HepG2 (cell line): Measurements from ENCODE around the gene SHISA7. TPM values are rescaled to one million over a fixed set of nuclear protein-coding genes. Genes with fewer than 3 reads are reported as not detected.

ENCODE experiments used
- ATAC-seq: fragments of 200-7000 bp; cut with Tn5 transposase; 3 replicates; pipeline ENCODE4 v1.9.1; 2020; ENCODE audit warnings: mild to moderate bottlenecking, moderate library complexity
- BruUV-seq: library from RNA; stranded (reverse); fragments of 400-500 nt; replicated peaks from 2 replicates; lab custom pipeline; 2021; lab: Mats Ljungman, UMichigan
- CTCF ChIA-PET: fragments of 300-600 bp; formaldehyde crosslinking; extraction: SDS; loops from one replicate; lab custom pipeline; 2021; ENCODE audit warnings: low total read pairs, inconsistent platforms, low intra/inter-chr PET ratio; lab: Yijun Ruan, JAX
- POLR2A ChIA-PET: fragments of 350-600 bp; sonication (Branson Sonifier 250); formaldehyde crosslinking; loops from one replicate; lab custom pipeline; 2020; ENCODE audit warnings: antibody characterized with exemption, inconsistent platforms; lab: Yijun Ruan, JAX
- DNase-seq: peaks from one replicate; pipeline ENCODE4 v3.0.0-alpha.2; 2015; ENCODE audit warnings: low spot score
- FAIRE-seq: peaks from 3 replicates; lab custom pipeline; 2011; peaks lifted over from hg19 to GRCh38; lab: Jason Lieb, UNC
- H2AFZ ChIP-seq: one replicate; pipeline ENCODE4 v1.6.1; 2011; ENCODE audit warnings: low read length, inconsistent platforms
- H3K27ac ChIP-seq: fragments of 300-600 bp; 3 replicates; pipeline ENCODE4 v1.8.0; 2011; ENCODE audit warnings: mixed run types, mild to moderate bottlenecking, mixed read lengths, low read length, inconsistent platforms; ENCODE audit not compliant: insufficient read depth; ENCODE audit errors: extremely low read length
- H3K27me3 ChIP-seq, 2 experiments: fragments of 200-600 bp in 1 of 2; 2 replicates in 1 of 2; 3 replicates in 1 of 2; pipeline versions ENCODE4 v1.6.0 to v1.8.0; 2011; ENCODE audit warnings: low read length in 2 of 2, mild to moderate bottlenecking in 2 of 2, moderate library complexity in 2 of 2, inconsistent platforms in 1 of 2; ENCODE audit not compliant: insufficient read depth in 2 of 2, control insufficient read depth in 1 of 2
- H3K36me3 ChIP-seq, 2 experiments: fragments of 200-600 bp in 1 of 2; replicated peaks in 1 of 2; 2 replicates in 1 of 2; 3 replicates in 1 of 2; pipeline versions ENCODE4 v1.5.1 to v1.8.0; 2011; ENCODE audit warnings: low read length in 2 of 2, inconsistent platforms in 1 of 2; ENCODE audit not compliant: insufficient read depth in 2 of 2, control insufficient read depth in 1 of 2
- H3K4me1 ChIP-seq: 2 replicates; pipeline ENCODE4 v1.5.1; 2012; ENCODE audit warnings: low read length, inconsistent platforms; ENCODE audit not compliant: insufficient read depth
- H3K4me2 ChIP-seq: 2 replicates; pipeline ENCODE4 v1.6.0; 2011; ENCODE audit warnings: low read depth, low read length, inconsistent platforms
- H3K4me3 ChIP-seq, 3 experiments: fragments of 200-600 bp in 1 of 3; sonication (generic), shearing (Covaris generic) in 1 of 3; replicated peaks in 1 of 3; 2 replicates each; pipeline ENCODE4 v1.5.1; 2011 to 2016; ENCODE audit warnings: low read length in 3 of 3, inconsistent platforms in 2 of 3, low read depth in 2 of 3, mild to moderate bottlenecking in 2 of 3, control low read depth in 1 of 3, mixed read lengths in 1 of 3; ENCODE audit not compliant: insufficient read depth in 1 of 3
- H3K79me2 ChIP-seq: one replicate; pipeline ENCODE4 v1.6.1; 2011; ENCODE audit warnings: low read length, inconsistent platforms; ENCODE audit not compliant: insufficient read depth
- H3K9ac ChIP-seq: 2 replicates; pipeline ENCODE4 v1.6.0; 2011; ENCODE audit warnings: mild to moderate bottlenecking, low read depth, low read length, inconsistent platforms; ENCODE audit not compliant: insufficient read depth
- H3K9me3 ChIP-seq: 2 replicates; pipeline ENCODE4 v1.5.1; 2012; ENCODE audit warnings: mild to moderate bottlenecking, low read length
- H4K20me1 ChIP-seq: 2 replicates; pipeline ENCODE4 v1.6.0; 2011; ENCODE audit warnings: inconsistent platforms, mild to moderate bottlenecking, low read length, moderate library complexity; ENCODE audit not compliant: insufficient read depth
- ASH2L ChIP-seq: fragments of 300-600, 200-600 bp; sonication (generic); IDR thresholded peaks from 2 replicates; pipeline ENCODE4 v1.7.0; 2017; ENCODE audit warnings: low read depth, mild to moderate bottlenecking, moderate library complexity, mixed read lengths, low read length; ENCODE audit not compliant: insufficient read length
- PHF21A ChIP-seq: sonication (generic); formaldehyde crosslinking; IDR thresholded peaks from 2 replicates; pipeline ENCODE4 v1.5.0; 2020; ENCODE audit warnings: mild to moderate bottlenecking, missing genetic modification reagents
- SIN3A ChIP-seq: IDR thresholded peaks from 2 replicates; pipeline ENCODE4 v1.6.1; 2011; ENCODE audit warnings: low read depth, mild to moderate bottlenecking, control low read depth, low read length, borderline replicate concordance
- SIX1 ChIP-seq: sonication (generic); formaldehyde crosslinking; IDR thresholded peaks from 2 replicates; pipeline ENCODE4 v1.4.0; 2020; ENCODE audit warnings: missing genetic modification reagents, borderline replicate concordance
- TBP ChIP-seq: sonication (generic); formaldehyde crosslinking; IDR thresholded peaks from 2 replicates; pipeline ENCODE4 v1.5.0; 2020; ENCODE audit warnings: missing genetic modification reagents
- ZC3H4 ChIP-seq: sonication (generic); formaldehyde crosslinking; IDR thresholded peaks from 2 replicates; pipeline ENCODE4 v1.4.0; 2020; ENCODE audit warnings: missing genetic modification reagents, borderline replicate concordance
- ZFP36 ChIP-seq: fragments of 150-350 bp; IDR thresholded peaks from 2 replicates; pipeline ENCODE4 v1.6.1; 2018; ENCODE audit warnings: borderline replicate concordance, low read length, low read depth; ENCODE audit not compliant: partially characterized antibody
- ZNF510 ChIP-seq: sonication (generic); formaldehyde crosslinking; IDR thresholded peaks from 2 replicates; pipeline ENCODE4 v1.4.0; 2020; ENCODE audit warnings: low read depth, mild to moderate bottlenecking, missing genetic modification reagents
- ZNF780A ChIP-seq: sonication (generic); formaldehyde crosslinking; IDR thresholded peaks from 2 replicates; pipeline ENCODE4 v1.8.0; 2022; ENCODE audit warnings: mild to moderate bottlenecking, missing genetic modification reagents, moderate library complexity
- WGBS: methylation state at CpG from one replicate; pipeline ENCODE4 v1.1.6; 2017; ENCODE audit warnings: low lambda C conversion rate; 5-methylcytosine and 5-hydroxymethylcytosine counted together
- in situ Hi-C: cut with HindIII; loops from 2 replicates; pipeline ENCODE4 v1.10.0; 2017; ENCODE audit warnings: low pct_unique_long_range_greater_than_20kb; ENCODE audit not compliant: extremely low pct_ligation_motif_present
- intact Hi-C: fragments of 100-400 bp; cut with micrococcal nuclease; formaldehyde crosslinking; loops from one replicate; pipeline ENCODE4 v1.10.0; 2022; ENCODE audit not compliant: unreplicated experiment
- polyA plus RNA-seq, 8 experiments: library from polyadenylated mRNA; depleted of rRNA in 3 of 8; stranded (reverse) in 7 of 8; unstranded in 1 of 8; fragments of >200 nt; fragmentation: Illumina TruSeq in 4 of 8; extraction: Trizol in 4 of 8; gene quantifications; 2 replicates each; pipeline versions ENCODE4 v1.2.1 to v1.2.3, GENCODE V29; 2011 to 2016; ENCODE audit warnings: low read depth in 4 of 8, missing spikeins in 1 of 8, mixed read lengths in 1 of 8; ENCODE audit not compliant: insufficient read depth in 1 of 8
- total RNA-seq, 5 experiments: library from RNA; depleted of rRNA; stranded (reverse); fragments of >200 nt; fragmentation: Illumina TruSeq; extraction: Trizol; gene quantifications; 2 replicates each; pipeline ENCODE4 v1.2.3, GENCODE V29; 2016; ENCODE audit warnings: low read depth in 1 of 5
- TF ChIP-seq, protein P1 (sequence below), 2 experiments: fragments of 450-650 bp in 1 of 2; sonication (generic) in 1 of 2; formaldehyde crosslinking; IDR thresholded peaks; 2 replicates each; pipeline versions ENCODE4 v1.5.0 to v1.8.0; 2020 to 2022; ENCODE audit warnings: mild to moderate bottlenecking in 1 of 2, missing genetic modification reagents in 1 of 2
- TF ChIP-seq, protein P2 (sequence below): sonication (generic); formaldehyde crosslinking; conservative IDR thresholded peaks from 2 replicates; pipeline ENCODE4 v1.8.0; 2022; ENCODE audit warnings: low read depth, missing genetic modification reagents
- TF ChIP-seq, protein P3 (sequence below): sonication (generic); formaldehyde crosslinking; IDR thresholded peaks from 2 replicates; pipeline ENCODE4 v1.4.0; 2020; ENCODE audit warnings: missing genetic modification reagents

Gene SHISA7
- total and polyA plus RNA-seq, 2 of the 13 experiments (the other 11 are each of a cell fraction or from before 2014, with no cell fraction given) = not detected

- H3K4me2 ChIP-seq = peak overlapping the region; percentile 86
- ATAC-seq = peak; percentile 66
- peak overlapping the region; percentile 78 for H3K9ac ChIP-seq
- peak overlapping the region; percentile 93 for H3K27ac ChIP-seq
- in situ Hi-C loops = no loop called here
- peaks cover 1 to 8% of the 10 kb centered on the region in 2 experiments; a peak in 3 of 5 replicates for H3K36me3 ChIP-seq
- H4K20me1 ChIP-seq = no peaks in the 10 kb centered on the region; the same call in 1 of the 2 replicates
- CTCF ChIA-PET = no interaction called here
- no peaks in the 10 kb centered on the region for H3K9me3 ChIP-seq
- DNase-seq = peak; percentile 84
- FAIRE-seq = peak; percentile 75
- WGBS = under 1% methylated on average over 18 of the region's 24 CpGs
- peak overlapping the region; percentile 60 to 78 (median 65) for H3K4me3 ChIP-seq
- peaks cover 20% of the 10 kb centered on the region for H3K79me2 ChIP-seq
- POLR2A ChIA-PET = interaction anchor here (1.3 to 2.6 kb wide), 5 partner anchors 15 to 254 kb away, joined by 3 to 10 read pairs (median 8); partner anchors contain the start of genes HSPBP1, PPP6R1 and ZNF628
- peaks cover 51% of the 10 kb centered on the region for H3K4me1 ChIP-seq
- H3K27me3 ChIP-seq = no peaks in the 10 kb centered on the region
- intact Hi-C loops = no loop called here
- no TSS peak for BruUV-seq
- H2AFZ ChIP-seq = no peak overlapping the region
- TF ChIP-seq ZNF780A (CRISPR knock-in tag) = no peak
- TF ChIP-seq, protein P1, sequence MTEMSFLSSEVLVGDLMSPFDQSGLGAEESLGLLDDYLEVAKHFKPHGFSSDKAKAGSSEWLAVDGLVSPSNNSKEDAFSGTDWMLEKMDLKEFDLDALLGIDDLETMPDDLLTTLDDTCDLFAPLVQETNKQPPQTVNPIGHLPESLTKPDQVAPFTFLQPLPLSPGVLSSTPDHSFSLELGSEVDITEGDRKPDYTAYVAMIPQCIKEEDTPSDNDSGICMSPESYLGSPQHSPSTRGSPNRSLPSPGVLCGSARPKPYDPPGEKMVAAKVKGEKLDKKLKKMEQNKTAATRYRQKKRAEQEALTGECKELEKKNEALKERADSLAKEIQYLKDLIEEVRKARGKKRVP (CRISPR knock-in tag; IDR thresholded peaks at IDR 0.05) = 0 out of 4 replicates have a peak, but pooled peaks of 1 of the 2 experiments have one; percentile 30
- peak; percentile 23; the same call in 1 of the 2 replicates for TF ChIP-seq SIN3A
- TF ChIP-seq SIX1 = no peak
- no peak for TF ChIP-seq TBP (CRISPR knock-in tag)
- TF ChIP-seq ZNF510 (CRISPR knock-in tag) = 0 out of 2 replicates have a peak, but pooled peaks have one; percentile 8
- TF ChIP-seq ASH2L = peak; percentile 3
- no peak for TF ChIP-seq ZFP36
- TF ChIP-seq, protein P2, sequence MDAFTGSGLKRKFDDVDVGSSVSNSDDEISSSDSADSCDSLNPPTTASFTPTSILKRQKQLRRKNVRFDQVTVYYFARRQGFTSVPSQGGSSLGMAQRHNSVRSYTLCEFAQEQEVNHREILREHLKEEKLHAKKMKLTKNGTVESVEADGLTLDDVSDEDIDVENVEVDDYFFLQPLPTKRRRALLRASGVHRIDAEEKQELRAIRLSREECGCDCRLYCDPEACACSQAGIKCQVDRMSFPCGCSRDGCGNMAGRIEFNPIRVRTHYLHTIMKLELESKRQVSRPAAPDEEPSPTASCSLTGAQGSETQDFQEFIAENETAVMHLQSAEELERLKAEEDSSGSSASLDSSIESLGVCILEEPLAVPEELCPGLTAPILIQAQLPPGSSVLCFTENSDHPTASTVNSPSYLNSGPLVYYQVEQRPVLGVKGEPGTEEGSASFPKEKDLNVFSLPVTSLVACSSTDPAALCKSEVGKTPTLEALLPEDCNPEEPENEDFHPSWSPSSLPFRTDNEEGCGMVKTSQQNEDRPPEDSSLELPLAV = no peak
- TF ChIP-seq PHF21A (CRISPR knock-in tag) = peak; percentile 5
- TF ChIP-seq, protein P3, sequence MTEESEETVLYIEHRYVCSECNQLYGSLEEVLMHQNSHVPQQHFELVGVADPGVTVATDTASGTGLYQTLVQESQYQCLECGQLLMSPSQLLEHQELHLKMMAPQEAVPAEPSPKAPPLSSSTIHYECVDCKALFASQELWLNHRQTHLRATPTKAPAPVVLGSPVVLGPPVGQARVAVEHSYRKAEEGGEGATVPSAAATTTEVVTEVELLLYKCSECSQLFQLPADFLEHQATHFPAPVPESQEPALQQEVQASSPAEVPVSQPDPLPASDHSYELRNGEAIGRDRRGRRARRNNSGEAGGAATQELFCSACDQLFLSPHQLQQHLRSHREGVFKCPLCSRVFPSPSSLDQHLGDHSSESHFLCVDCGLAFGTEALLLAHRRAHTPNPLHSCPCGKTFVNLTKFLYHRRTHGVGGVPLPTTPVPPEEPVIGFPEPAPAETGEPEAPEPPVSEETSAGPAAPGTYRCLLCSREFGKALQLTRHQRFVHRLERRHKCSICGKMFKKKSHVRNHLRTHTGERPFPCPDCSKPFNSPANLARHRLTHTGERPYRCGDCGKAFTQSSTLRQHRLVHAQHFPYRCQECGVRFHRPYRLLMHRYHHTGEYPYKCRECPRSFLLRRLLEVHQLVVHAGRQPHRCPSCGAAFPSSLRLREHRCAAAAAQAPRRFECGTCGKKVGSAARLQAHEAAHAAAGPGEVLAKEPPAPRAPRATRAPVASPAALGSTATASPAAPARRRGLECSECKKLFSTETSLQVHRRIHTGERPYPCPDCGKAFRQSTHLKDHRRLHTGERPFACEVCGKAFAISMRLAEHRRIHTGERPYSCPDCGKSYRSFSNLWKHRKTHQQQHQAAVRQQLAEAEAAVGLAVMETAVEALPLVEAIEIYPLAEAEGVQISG (CRISPR knock-in tag) = 0 out of 2 replicates have a peak, but pooled peaks have one; percentile 7
- 0 out of 2 replicates have a peak, but pooled peaks have one; percentile 7 for TF ChIP-seq ZC3H4 (CRISPR knock-in tag)
Measured at GRCh38 chr19:55460670-55461258, 17.7 kb upstream of the SHISA7 start.
